Large intestine (tissue), 3 donors: Measurements from ENCODE around the gene PIP5K1B. TPM values are rescaled to one million over a fixed set of nuclear protein-coding genes. Genes with fewer than 3 reads are reported as not detected.

Experiments
- DNase-seq, 2 donors: peaks; one replicate each; pipeline versions ENCODE4 v3.0.0 to v3.0.0-alpha.2; 2013
- H3K27ac ChIP-seq: one replicate; pipeline ENCODE4 v1.5.1; 2013; ENCODE audit warnings: low read length
- H3K27me3 ChIP-seq: 2 replicates; pipeline ENCODE4 v1.6.1; 2013; ENCODE audit warnings: low read length; ENCODE audit not compliant: control insufficient read depth, insufficient read depth
- H3K36me3 ChIP-seq: 2 replicates; pipeline ENCODE4 v1.6.1; 2013; ENCODE audit warnings: low read length; ENCODE audit not compliant: control insufficient read depth, insufficient read depth
- H3K4me1 ChIP-seq: one replicate; pipeline ENCODE4 v1.6.1; 2013; ENCODE audit warnings: low read length; ENCODE audit not compliant: control insufficient read depth, insufficient read depth
- H3K4me3 ChIP-seq: one replicate; pipeline ENCODE4 v1.5.1; 2013; ENCODE audit warnings: low read length
- H3K9me3 ChIP-seq: one replicate; pipeline ENCODE4 v1.6.1; 2013; ENCODE audit warnings: mild to moderate bottlenecking, low read depth, low read length, moderate library complexity; ENCODE audit not compliant: control insufficient read depth
- WGBS: methylation state at CpG from one replicate; pipeline ENCODE4 v1.1.5; 2013; ENCODE audit warnings: low lambda C conversion rate; ENCODE audit not compliant: insufficient coverage; 5-methylcytosine and 5-hydroxymethylcytosine counted together
- polyA plus RNA-seq: library from polyadenylated mRNA; unstranded; fragments of 120-200 nt; gene quantifications from one replicate; pipeline ENCODE4 v1.2.1, GENCODE V29; 2013

The PIP5K1B gene
- polyA plus RNA-seq, 1 donor, result 57.9 TPM

DNA sequence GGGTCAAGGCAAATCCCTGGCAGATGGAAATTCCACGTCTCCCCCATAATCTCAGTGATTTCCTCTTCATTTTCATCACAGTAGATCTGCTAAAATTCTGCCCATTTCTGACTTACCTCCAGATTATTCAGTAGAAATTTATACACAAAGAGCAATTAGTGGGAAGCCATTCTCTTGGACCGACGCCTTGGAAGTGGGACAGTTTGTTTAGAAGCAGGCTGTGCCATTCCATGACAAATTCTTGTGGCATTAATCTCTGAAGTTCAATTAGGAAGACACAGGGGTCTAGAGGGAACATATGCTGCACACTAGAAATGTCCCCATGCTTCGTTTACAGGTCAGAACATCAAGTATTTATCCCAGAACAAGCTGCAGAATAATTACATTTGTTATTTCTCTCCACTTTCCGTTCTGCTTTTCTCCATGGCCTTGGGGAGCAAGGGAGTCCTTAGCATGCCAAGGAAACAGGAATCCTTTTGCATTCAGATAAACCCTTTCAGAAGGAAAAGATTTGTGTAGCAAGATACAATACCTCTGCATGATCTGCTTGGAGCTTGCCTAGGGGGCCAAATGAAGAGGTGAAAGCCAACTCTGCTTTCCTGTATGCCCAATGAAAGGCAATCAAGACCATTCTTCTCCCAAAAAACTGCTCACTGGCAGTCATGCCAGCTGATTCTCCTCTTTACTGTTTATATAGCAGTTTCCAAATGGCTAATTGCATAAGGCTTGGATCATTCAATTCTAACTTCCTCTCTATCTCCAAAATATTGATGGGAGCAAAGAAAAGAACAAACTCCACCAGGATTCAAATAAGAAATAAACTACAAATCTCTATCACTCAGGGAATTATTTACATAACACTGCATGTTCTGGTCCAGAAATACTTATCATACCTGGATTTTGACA lies 311.4 kb downstream of the PIP5K1B start:
- DNase-seq, result no peak
- H3K9me3 ChIP-seq, result peaks cover 7% of the 10 kb centered on the region
- H3K27me3 ChIP-seq, result no peaks in the 10 kb centered on the region
- no peak overlapping the region for H3K27ac ChIP-seq
- WGBS, result no CpG with 5 or more reads among the region's 5 CpGs
- no peaks in the 10 kb centered on the region for H3K4me1 ChIP-seq
- H3K36me3 ChIP-seq, result no peaks in the 10 kb centered on the region
- H3K4me3 ChIP-seq, result no peak overlapping the region

GRCh38 chr9:69018737-69019136 lies 313.7 kb downstream of the PIP5K1B start:
- WGBS, result no CpG with 5 or more reads among the region's 5 CpGs
- H3K36me3 ChIP-seq, result no peaks in the 10 kb centered on the region
- DNase-seq, result no peak
- no peaks in the 10 kb centered on the region for H3K27me3 ChIP-seq
- no peak overlapping the region for H3K4me3 ChIP-seq
- H3K27ac ChIP-seq, result no peak overlapping the region
- H3K4me1 ChIP-seq, result no peaks in the 10 kb centered on the region
- peaks cover 1% of the 10 kb centered on the region for H3K9me3 ChIP-seq

- Histone ChIP-seq H3K4me1 (no peaks in the 10 kb centered on the region), H3K9me3 (no peaks in the 10 kb centered on the region), H3K27ac (no peak overlapping the region), H3K27me3 (no peaks in the 10 kb centered on the region), H3K36me3 (no peaks in the 10 kb centered on the region), H3K4me3 (no peak overlapping the region)
- peak; percentile 35 to 60 for DNase-seq
- no CpG with 5 or more reads among the region's 3 CpGs for WGBS
Observed at GRCh38 chr9:69019808-69020207, 314.8 kb downstream of the PIP5K1B start.

GRCh38 chr9:69020301-69021145 lies 315.5 kb downstream of the PIP5K1B start:
- Histone ChIP-seq H3K4me1 (no peaks in the 10 kb centered on the region), H3K4me3 (no peak overlapping the region), H3K27me3 (no peaks in the 10 kb centered on the region), H3K36me3 (no peaks in the 10 kb centered on the region), H3K27ac (no peak overlapping the region), H3K9me3 (no peaks in the 10 kb centered on the region)
- DNase-seq, result no peak
- WGBS, result no CpG with 5 or more reads among the region's 8 CpGs

GRCh38 chr9:69023650-69024049 lies 318.6 kb downstream of the PIP5K1B start:
- no peak for DNase-seq
- WGBS, result 40% methylated on average over 1 of the region's 7 CpGs
- H3K36me3 ChIP-seq, result no peaks in the 10 kb centered on the region
- H3K4me1 ChIP-seq, result no peaks in the 10 kb centered on the region
- no peaks in the 10 kb centered on the region for H3K27me3 ChIP-seq
- no peaks in the 10 kb centered on the region for H3K9me3 ChIP-seq
- H3K27ac ChIP-seq, result no peak overlapping the region
- H3K4me3 ChIP-seq, result no peak overlapping the region

- WGBS, result no CpG with 5 or more reads among the region's 5 CpGs
- Histone ChIP-seq H3K9me3 (no peaks in the 10 kb centered on the region), H3K36me3 (no peaks in the 10 kb centered on the region), H3K4me3 (no peak overlapping the region), H3K27me3 (no peaks in the 10 kb centered on the region), H3K27ac (no peak overlapping the region), H3K4me1 (no peaks in the 10 kb centered on the region)
- peak; percentile 23 to 54 for DNase-seq
Observed at GRCh38 chr9:69027355-69028097, 322.5 kb downstream of the PIP5K1B start.

DNA sequence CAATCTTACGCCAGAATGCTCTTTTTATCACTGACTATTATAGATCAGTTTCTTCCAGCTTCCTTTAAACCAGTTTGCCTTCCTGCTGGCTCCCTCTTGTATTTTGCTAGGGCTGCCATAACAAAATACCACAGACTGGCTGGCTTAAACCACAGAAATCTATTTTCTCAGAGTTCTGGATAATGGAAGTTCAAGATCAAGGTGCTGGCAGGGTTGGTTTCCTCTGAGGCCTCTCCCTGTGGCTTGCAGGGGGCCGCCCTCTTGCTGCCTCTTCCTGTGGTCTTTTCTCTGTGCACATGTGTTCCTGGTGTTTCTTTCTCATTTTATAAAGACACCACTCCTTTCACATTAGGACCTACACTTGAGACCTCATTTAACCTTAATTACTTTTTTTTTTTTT lies 323.7 kb downstream of the PIP5K1B start:
- 100% methylated on average over 1 of the region's 2 CpGs for WGBS
- Histone ChIP-seq H3K36me3 (no peaks in the 10 kb centered on the region), H3K4me3 (no peak overlapping the region), H3K27me3 (no peaks in the 10 kb centered on the region), H3K9me3 (no peaks in the 10 kb centered on the region), H3K27ac (no peak overlapping the region), H3K4me1 (no peaks in the 10 kb centered on the region)
- DNase-seq, result no peak

GRCh38 chr9:69029535-69029934 lies 324.5 kb downstream of the PIP5K1B start:
- Histone ChIP-seq H3K27ac (no peak overlapping the region), H3K27me3 (no peaks in the 10 kb centered on the region), H3K36me3 (no peaks in the 10 kb centered on the region), H3K9me3 (no peaks in the 10 kb centered on the region), H3K4me1 (no peaks in the 10 kb centered on the region), H3K4me3 (no peak overlapping the region)
- no peak for DNase-seq

GRCh38 chr9:69030851-69031645 lies 326.0 kb downstream of the PIP5K1B start:
- H3K27me3 ChIP-seq, result no peaks in the 10 kb centered on the region
- H3K4me1 ChIP-seq, result peaks cover 3% of the 10 kb centered on the region
- H3K27ac ChIP-seq, result no peak overlapping the region
- no peak for DNase-seq
- no CpG with 5 or more reads among the region's 1 CpG for WGBS
- H3K9me3 ChIP-seq, result no peaks in the 10 kb centered on the region
- H3K36me3 ChIP-seq, result no peaks in the 10 kb centered on the region
- H3K4me3 ChIP-seq, result no peak overlapping the region
